BE2C (cell line): Measurements from ENCODE around the gene AKAP9.

Experiments used
- DNase-seq: peaks from one replicate; pipeline ENCODE4 v3.0.0-alpha.2; 2020
- H3K27me3 ChIP-seq: fragments of 250-450 bp; sonication (Bioruptor Pico); 2 replicates; pipeline ENCODE4 v1.5.1; 2020; ENCODE audit warnings: mild to moderate bottlenecking
- H3K36me3 ChIP-seq: fragments of 250-450 bp; sonication (Bioruptor Pico); 2 replicates; pipeline ENCODE4 v1.5.1; 2020; ENCODE audit warnings: mild to moderate bottlenecking
- H3K4me1 ChIP-seq: fragments of 250-450 bp; sonication (Bioruptor Pico); 2 replicates; pipeline ENCODE4 v1.5.1; 2020
- H3K4me3 ChIP-seq: 2 replicates; pipeline ENCODE4 v1.5.1; 2011; ENCODE audit warnings: low read depth, low read length
- H3K9me3 ChIP-seq: fragments of 250-450 bp; sonication (Bioruptor Pico); 2 replicates; pipeline ENCODE4 v1.5.1; 2020
- TF ChIP-seq, protein P1 (sequence below): IDR thresholded peaks from 2 replicates; pipeline ENCODE4 v1.5.1; 2012; ENCODE audit warnings: mild to moderate bottlenecking, low read depth, low read length

Gene AKAP9

GRCh38 chr7:91899563-91899962 is 41.1 kb upstream of the AKAP9 start:
- H3K4me3 ChIP-seq: no peak overlapping the region
- TF ChIP-seq, protein P1, sequence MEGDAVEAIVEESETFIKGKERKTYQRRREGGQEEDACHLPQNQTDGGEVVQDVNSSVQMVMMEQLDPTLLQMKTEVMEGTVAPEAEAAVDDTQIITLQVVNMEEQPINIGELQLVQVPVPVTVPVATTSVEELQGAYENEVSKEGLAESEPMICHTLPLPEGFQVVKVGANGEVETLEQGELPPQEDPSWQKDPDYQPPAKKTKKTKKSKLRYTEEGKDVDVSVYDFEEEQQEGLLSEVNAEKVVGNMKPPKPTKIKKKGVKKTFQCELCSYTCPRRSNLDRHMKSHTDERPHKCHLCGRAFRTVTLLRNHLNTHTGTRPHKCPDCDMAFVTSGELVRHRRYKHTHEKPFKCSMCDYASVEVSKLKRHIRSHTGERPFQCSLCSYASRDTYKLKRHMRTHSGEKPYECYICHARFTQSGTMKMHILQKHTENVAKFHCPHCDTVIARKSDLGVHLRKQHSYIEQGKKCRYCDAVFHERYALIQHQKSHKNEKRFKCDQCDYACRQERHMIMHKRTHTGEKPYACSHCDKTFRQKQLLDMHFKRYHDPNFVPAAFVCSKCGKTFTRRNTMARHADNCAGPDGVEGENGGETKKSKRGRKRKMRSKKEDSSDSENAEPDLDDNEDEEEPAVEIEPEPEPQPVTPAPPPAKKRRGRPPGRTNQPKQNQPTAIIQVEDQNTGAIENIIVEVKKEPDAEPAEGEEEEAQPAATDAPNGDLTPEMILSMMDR: no peak
- H3K27me3 ChIP-seq: peaks cover 6% of the 10 kb centered on the region
- no peaks in the 10 kb centered on the region for H3K36me3 ChIP-seq
- H3K4me1 ChIP-seq: no peaks in the 10 kb centered on the region
- DNase-seq: no peak
- no peaks in the 10 kb centered on the region for H3K9me3 ChIP-seq

GRCh38 chr7:91910171-91910570 is 30.5 kb upstream of the AKAP9 start:
- Histone ChIP-seq H3K4me1 (no peaks in the 10 kb centered on the region), H3K4me3 (no peak overlapping the region), H3K9me3 (no peaks in the 10 kb centered on the region), H3K27me3 (no peaks in the 10 kb centered on the region), H3K36me3 (no peaks in the 10 kb centered on the region)
- no peak for DNase-seq
- TF ChIP-seq, protein P1: no peak

DNA sequence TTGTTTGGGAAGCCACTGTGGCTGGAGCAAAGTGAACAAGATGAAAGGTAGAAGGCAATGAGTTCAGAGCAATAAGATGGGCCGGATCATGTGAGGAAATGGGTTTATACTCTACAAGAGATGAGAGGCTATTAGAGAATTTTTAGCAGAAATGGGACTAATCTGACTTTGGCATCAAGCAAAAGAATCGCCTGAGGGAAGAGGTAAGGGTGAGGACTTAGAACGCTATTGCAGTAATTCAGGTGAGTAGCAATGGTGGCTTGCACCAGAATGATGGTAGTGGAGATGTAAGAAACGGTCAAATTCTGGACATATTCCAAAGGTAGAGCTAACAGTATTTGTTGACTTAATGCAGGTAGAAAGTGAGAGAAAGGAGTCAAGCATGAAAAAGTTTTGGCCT is 29.5 kb upstream of the AKAP9 start:
- H3K4me3 ChIP-seq: no peak overlapping the region
- DNase-seq: no peak
- H3K4me1 ChIP-seq: no peaks in the 10 kb centered on the region
- H3K9me3 ChIP-seq: no peaks in the 10 kb centered on the region
- TF ChIP-seq, protein P1: no peak
- H3K36me3 ChIP-seq: no peaks in the 10 kb centered on the region
- no peaks in the 10 kb centered on the region; the same call in 1 of the 2 replicates for H3K27me3 ChIP-seq

DNA sequence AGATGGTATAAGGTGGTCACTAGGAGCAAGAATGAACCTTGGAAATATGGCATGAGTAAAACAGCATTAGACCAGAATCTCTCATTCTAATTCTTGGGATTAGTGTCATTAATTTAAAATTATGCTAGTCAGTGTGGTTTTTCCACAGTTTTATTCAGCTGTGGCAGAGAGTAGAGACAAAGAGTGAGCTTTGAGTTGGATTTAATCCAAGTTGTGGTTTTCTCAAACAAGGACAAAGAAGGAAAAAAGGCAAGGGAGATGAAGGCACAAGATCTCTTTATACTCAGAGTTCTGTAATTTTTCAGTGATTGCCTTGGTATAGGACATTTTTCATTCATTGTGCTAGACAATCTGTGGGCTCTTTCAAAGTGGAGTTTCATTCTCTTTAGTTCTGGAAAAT is 28.2 kb upstream of the AKAP9 start:
- peaks cover 8% of the 10 kb centered on the region; the same call in 1 of the 2 replicates for H3K27me3 ChIP-seq
- no peaks in the 10 kb centered on the region for H3K36me3 ChIP-seq
- H3K4me3 ChIP-seq: no peak overlapping the region
- TF ChIP-seq, protein P1: no peak
- H3K4me1 ChIP-seq: no peaks in the 10 kb centered on the region
- no peak for DNase-seq
- no peaks in the 10 kb centered on the region for H3K9me3 ChIP-seq

DNA sequence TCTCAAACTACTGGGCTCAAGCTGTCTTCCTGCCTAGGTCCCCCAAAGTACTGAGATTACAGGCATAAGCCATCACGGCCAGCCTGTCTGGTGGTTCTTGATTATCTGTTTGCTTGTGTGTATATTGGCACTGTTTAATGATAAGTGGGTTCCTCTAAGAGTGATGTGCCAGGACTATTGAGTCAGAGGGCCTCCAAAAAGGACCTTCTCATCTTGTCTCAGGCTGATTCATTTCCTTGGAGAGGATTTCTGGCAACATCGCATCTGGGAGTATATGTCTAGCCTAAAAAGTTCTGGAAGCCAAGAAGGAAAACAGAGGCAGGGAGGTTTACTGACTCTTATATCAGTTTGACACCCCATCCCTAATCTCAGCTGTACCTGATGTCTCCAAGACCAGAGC is 27.1 kb upstream of the AKAP9 start:
- no peaks in the 10 kb centered on the region for H3K36me3 ChIP-seq
- peaks cover 12% of the 10 kb centered on the region; the same call in 1 of the 2 replicates for H3K27me3 ChIP-seq
- no peaks in the 10 kb centered on the region for H3K9me3 ChIP-seq
- no peak overlapping the region for H3K4me3 ChIP-seq
- TF ChIP-seq, protein P1: no peak
- no peaks in the 10 kb centered on the region for H3K4me1 ChIP-seq
- no peak for DNase-seq

GRCh38 chr7:91915401-91916050 is 25.1 kb upstream of the AKAP9 start:
- H3K36me3 ChIP-seq: no peaks in the 10 kb centered on the region
- peaks cover 13% of the 10 kb centered on the region for H3K27me3 ChIP-seq
- no peaks in the 10 kb centered on the region for H3K4me1 ChIP-seq
- no peaks in the 10 kb centered on the region for H3K9me3 ChIP-seq
- TF ChIP-seq, protein P1: no peak
- H3K4me3 ChIP-seq: no peak overlapping the region
- no peak for DNase-seq
